CD4-positive, alpha-beta T cell (primary cell): Measurements from ENCODE around the gene PLAC1. TPM values are rescaled to one million over a fixed set of nuclear protein-coding genes. Genes with fewer than 3 reads are reported as not detected.

Experiments used
- ATAC-seq: fragments of 200-7000 bp; cut with Tn5 transposase; one replicate; pipeline ENCODE4 v1.10.0; 2022; ENCODE audit warnings: mild to moderate bottlenecking; ENCODE audit not compliant: poor library complexity
- CTCF ChIA-PET: fragments of 350-600 bp; sonication (Branson Sonifier 250); formaldehyde crosslinking; loops from one replicate; lab custom pipeline; 2021; ENCODE audit warnings: antibody characterized with exemption, inconsistent platforms; lab: Charles Lee
- POLR2A ChIA-PET: fragments of 350-600 bp; sonication (Branson Sonifier 250); formaldehyde crosslinking; loops from one replicate; lab custom pipeline; 2021; ENCODE audit warnings: antibody characterized with exemption, inconsistent platforms; lab: Charles Lee
- DNase-seq, 14 experiments: peaks; one replicate each; pipeline ENCODE4 v3.0.0-alpha.2; 2013 to 2020; ENCODE audit warnings: mixed read lengths in 2 of 14
- H3K27ac ChIP-seq, 2 donors: one replicate each; pipeline versions ENCODE4 v1.5.1 to v1.7.0; 2013; ENCODE audit warnings: low read length in 2 of 2, low read depth in 1 of 2, mild to moderate bottlenecking in 1 of 2
- H3K27me3 ChIP-seq, 2 experiments: 1 replicate in 1 of 2; 2 replicates in 1 of 2; pipeline versions ENCODE4 v1.6.1 to v1.7.0; 2013; ENCODE audit warnings: low read length in 2 of 2, control low read depth in 1 of 2, mild to moderate bottlenecking in 1 of 2, moderate library complexity in 1 of 2; ENCODE audit not compliant: insufficient read depth in 2 of 2, control insufficient read depth in 1 of 2
- H3K36me3 ChIP-seq: one replicate; pipeline ENCODE4 v1.6.1; 2013; ENCODE audit warnings: low read length, control low read depth; ENCODE audit not compliant: insufficient read depth
- H3K4me1 ChIP-seq: one replicate; pipeline ENCODE4 v1.6.1; 2013; ENCODE audit warnings: low read length, control low read depth; ENCODE audit not compliant: insufficient read depth
- H3K4me3 ChIP-seq: one replicate; pipeline ENCODE4 v1.5.1; 2013; ENCODE audit warnings: mild to moderate bottlenecking, low read length, moderate library complexity
- H3K9me3 ChIP-seq, 2 experiments: 1 replicate in 1 of 2; 2 replicates in 1 of 2; pipeline versions ENCODE4 v1.6.1 to v1.7.0; 2013; ENCODE audit warnings: low read length in 2 of 2, mild to moderate bottlenecking in 2 of 2, control low read depth in 1 of 2, moderate library complexity in 1 of 2; ENCODE audit not compliant: control insufficient read depth in 1 of 2, insufficient read depth in 1 of 2
- H3K27ac Mint-ChIP-seq: one replicate; pipeline ENCODE4 v1.8.0; 2020; ENCODE audit warnings: mixed read lengths
- H3K27me3 Mint-ChIP-seq: one replicate; pipeline ENCODE4 v1.8.0; 2021; ENCODE audit warnings: mixed read lengths
- H3K36me3 Mint-ChIP-seq: one replicate; pipeline ENCODE4 v1.8.0; 2021; ENCODE audit warnings: low read depth, mixed read lengths
- H3K4me1 Mint-ChIP-seq: one replicate; pipeline ENCODE4 v1.8.0; 2021; ENCODE audit warnings: low read depth, mixed read lengths
- H3K4me3 Mint-ChIP-seq: one replicate; pipeline ENCODE4 v1.8.0; 2020; ENCODE audit warnings: mild to moderate bottlenecking, mixed read lengths
- H3K9me3 Mint-ChIP-seq: one replicate; pipeline ENCODE4 v1.8.0; 2020; ENCODE audit warnings: mixed read lengths
- CTCF ChIP-seq: fragments of 200-600 bp; IDR thresholded peaks from one replicate; pipeline ENCODE4 v1.8.0; 2022; ENCODE audit warnings: antibody characterized with exemption, mild to moderate bottlenecking
- intact Hi-C, 2 experiments: fragments of 100-400 bp; cut with DNase I in 1 of 2; cut with micrococcal nuclease in 1 of 2; formaldehyde crosslinking; loops; one replicate each; pipeline versions ENCODE4 v1.15.1 to v1.9.0; 2023 to 2025; cut with DNase I, micrococcal nuclease
- total RNA-seq, 174 experiments: library from RNA in 2 of 174; stranded (reverse) in 2 of 174; gene quantifications; one replicate each; pipeline ENCODE4 v1.2.3 and lab custom pipeline; 2021 to 2026

The PLAC1 gene
- total RNA-seq, 2 experiments from 2014 or later, result not detected

DNA sequence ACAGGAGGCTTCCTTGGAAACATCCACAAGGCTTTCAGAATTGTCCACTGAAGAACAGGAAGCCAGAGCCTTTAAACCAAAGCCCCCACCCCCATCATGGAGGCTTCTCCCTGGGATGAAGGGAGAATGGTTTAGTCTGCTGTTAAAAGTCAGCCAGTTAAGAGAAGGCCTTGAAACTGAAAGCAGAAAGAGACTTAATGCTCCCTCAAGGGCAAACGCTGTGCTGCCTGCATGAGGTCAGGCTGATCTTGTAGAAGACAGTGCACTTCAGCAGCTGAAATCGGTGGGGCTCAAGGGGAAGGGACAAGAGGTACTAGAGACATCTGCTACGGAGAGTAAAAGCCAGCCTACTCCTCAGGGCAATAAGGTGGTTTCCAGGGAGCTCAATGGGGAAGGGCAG lies 129.3 kb downstream of the PLAC1 start:
- Histone ChIP-seq H3K27me3 (no peaks in the 10 kb centered on the region), H3K36me3 (no peaks in the 10 kb centered on the region), H3K9me3 (no peaks in the 10 kb centered on the region), H3K4me3 (no peak overlapping the region), H3K4me1 (no peaks in the 10 kb centered on the region), H3K27ac (no peak overlapping the region)
- Mint-ChIP-seq H3K4me3 (no peak overlapping the region), H3K27me3 (no peaks in the 10 kb centered on the region), H3K27ac (no peak overlapping the region), H3K4me1 (no peaks in the 10 kb centered on the region), H3K9me3 (no peaks in the 10 kb centered on the region), H3K36me3 (no peaks in the 10 kb centered on the region)
- CTCF ChIA-PET, result no interaction called here
- no peak for TF ChIP-seq CTCF
- POLR2A ChIA-PET, result no interaction called here
- intact Hi-C loops, result no loop called here
- ATAC-seq (no peak), DNase-seq (no peak)

GRCh38 chrX:134526399-134526798 lies 131.9 kb downstream of the PLAC1 start:
- H3K4me1 ChIP-seq, result no peaks in the 10 kb centered on the region
- H3K4me3 ChIP-seq, result no peak overlapping the region
- TF ChIP-seq CTCF, result no peak
- no peaks in the 10 kb centered on the region for H3K27me3 ChIP-seq
- no peaks in the 10 kb centered on the region for H3K36me3 ChIP-seq
- DNase-seq, result no peak
- intact Hi-C loops, result no loop called here
- H3K9me3 Mint-ChIP-seq, result no peaks in the 10 kb centered on the region
- POLR2A ChIA-PET, result no interaction called here
- no peak overlapping the region for H3K27ac Mint-ChIP-seq
- H3K36me3 Mint-ChIP-seq, result no peaks in the 10 kb centered on the region
- H3K4me1 Mint-ChIP-seq, result no peaks in the 10 kb centered on the region
- no peak overlapping the region for H3K27ac ChIP-seq
- H3K9me3 ChIP-seq, result no peaks in the 10 kb centered on the region
- CTCF ChIA-PET, result no interaction called here
- ATAC-seq, result no peak
- no peak overlapping the region for H3K4me3 Mint-ChIP-seq
- H3K27me3 Mint-ChIP-seq, result no peaks in the 10 kb centered on the region

DNA sequence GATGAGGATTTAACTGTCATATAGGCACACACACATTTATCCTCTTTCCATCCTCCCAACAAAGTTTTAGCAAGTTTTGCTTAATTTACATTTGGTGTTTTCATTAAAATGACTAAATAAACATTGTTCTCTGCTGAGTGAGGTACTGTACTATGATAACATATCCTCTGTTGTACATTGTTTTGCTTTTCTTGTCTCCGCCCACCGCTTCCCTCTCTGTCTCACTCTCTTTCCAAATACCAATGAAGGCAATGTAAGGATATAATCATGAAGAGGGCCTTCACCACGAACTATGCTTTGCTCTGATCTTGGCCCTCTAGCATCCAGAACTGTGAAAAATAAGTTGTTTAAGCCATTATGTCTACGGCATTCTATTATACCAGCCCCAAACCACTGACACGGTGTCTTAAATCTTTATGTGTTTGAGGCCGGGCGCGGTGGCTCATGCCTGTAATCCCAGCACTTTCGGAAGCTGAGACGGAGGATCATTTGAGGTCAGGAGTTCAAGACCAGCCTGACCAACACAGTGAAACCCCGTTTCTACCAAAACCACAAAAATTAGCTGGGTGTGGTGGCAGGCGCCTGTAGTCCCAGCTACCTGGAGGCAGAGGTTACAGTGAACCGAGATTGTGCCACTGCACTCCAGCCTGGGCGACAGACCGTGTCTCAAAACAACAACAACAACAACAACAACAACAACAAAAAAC lies 133.0 kb downstream of the PLAC1 start:
- POLR2A ChIA-PET, result no interaction called here
- no peaks in the 10 kb centered on the region for H3K36me3 ChIP-seq
- no peak overlapping the region for H3K4me3 ChIP-seq
- TF ChIP-seq CTCF, result no peak
- intact Hi-C loops, result no loop called here
- no peak for ATAC-seq
- no peak overlapping the region for H3K27ac ChIP-seq
- H3K27me3 ChIP-seq, result no peaks in the 10 kb centered on the region
- H3K4me1 ChIP-seq, result no peaks in the 10 kb centered on the region
- Mint-ChIP-seq H3K27me3 (no peaks in the 10 kb centered on the region), H3K36me3 (no peaks in the 10 kb centered on the region), H3K27ac (no peak overlapping the region), H3K9me3 (no peaks in the 10 kb centered on the region), H3K4me3 (no peak overlapping the region), H3K4me1 (no peaks in the 10 kb centered on the region)
- DNase-seq, result no peak
- no peaks in the 10 kb centered on the region for H3K9me3 ChIP-seq
- CTCF ChIA-PET, result no interaction called here
